HepG2 (cell line): Measurements from ENCODE around the gene DDAH2. TPM values are rescaled to one million over a fixed set of nuclear protein-coding genes. Genes with fewer than 3 reads are reported as not detected.
A peak's percentile ranks its signal among the peaks of the same experiment; 100 is the strongest.

Experiments
- AGO1 ChIP-seq: fragments of 200-400 bp; formaldehyde crosslinking; IDR thresholded peaks from 2 replicates; pipeline ENCODE4 v1.6.1; 2017; ENCODE audit warnings: mild to moderate bottlenecking, low read depth, low read length, moderate library complexity; ENCODE audit not compliant: poor library complexity, severe bottlenecking
- ATF1 ChIP-seq: IDR thresholded peaks from 2 replicates; pipeline ENCODE4 v1.6.1; 2016; ENCODE audit warnings: mild to moderate bottlenecking, control low read depth
- GPBP1L1 ChIP-seq: sonication (generic); formaldehyde crosslinking; IDR thresholded peaks from 2 replicates; pipeline ENCODE4 v1.5.0; 2020; ENCODE audit warnings: mild to moderate bottlenecking, missing genetic modification reagents
- KDM1A ChIP-seq: IDR thresholded peaks from 2 replicates; pipeline ENCODE4 v1.6.1; 2016; ENCODE audit warnings: missing compliant biosample characterization
- NFATC3 ChIP-seq: sonication (generic); formaldehyde crosslinking; IDR thresholded peaks from 2 replicates; pipeline ENCODE4 v1.5.1; 2020; ENCODE audit warnings: mild to moderate bottlenecking, missing genetic modification reagents
- NFE2L2 ChIP-seq: fragments of 150-350 bp; IDR thresholded peaks from 2 replicates; pipeline ENCODE4 v1.6.1; 2014; ENCODE audit warnings: low read length
- PRDM15 ChIP-seq: sonication (generic); formaldehyde crosslinking; IDR thresholded peaks from 2 replicates; pipeline ENCODE4 v1.4.0; 2020; ENCODE audit warnings: missing genetic modification reagents
- SAP130 ChIP-seq: IDR thresholded peaks from 2 replicates; pipeline ENCODE4 v1.6.1; 2016; ENCODE audit warnings: low read depth
- SMC3 ChIP-seq: IDR thresholded peaks from 2 replicates; pipeline ENCODE4 v1.6.1; 2011; ENCODE audit warnings: low read length, improper control_type of control experiment
- TRAFD1 ChIP-seq: sonication (generic); formaldehyde crosslinking; IDR thresholded peaks from 2 replicates; pipeline ENCODE4 v1.5.1; 2020; ENCODE audit warnings: missing genetic modification reagents, mild to moderate bottlenecking, borderline replicate concordance
- ZBTB33 ChIP-seq: sonication (generic); formaldehyde crosslinking; IDR thresholded peaks from 2 replicates; pipeline ENCODE4 v1.4.0; 2020; ENCODE audit warnings: missing genetic modification reagents
- ZFYVE20 ChIP-seq: sonication (generic); formaldehyde crosslinking; IDR thresholded peaks from 2 replicates; pipeline ENCODE4 v1.8.0; 2023; ENCODE audit warnings: low read depth, mild to moderate bottlenecking, moderate library complexity, missing genetic modification reagents, borderline replicate concordance
- ZNF484 ChIP-seq: sonication (generic); formaldehyde crosslinking; IDR thresholded peaks from 2 replicates; pipeline ENCODE4 v1.5.1; 2020; ENCODE audit warnings: mild to moderate bottlenecking, low read depth, missing genetic modification reagents, borderline replicate concordance
- ZNF574 ChIP-seq: sonication (generic); formaldehyde crosslinking; IDR thresholded peaks from 2 replicates; pipeline ENCODE4 v1.4.0; 2020; ENCODE audit warnings: missing genetic modification reagents
- ZNF709 ChIP-seq: sonication (generic); formaldehyde crosslinking; IDR thresholded peaks from 2 replicates; pipeline ENCODE4 v1.5.0; 2020; ENCODE audit warnings: mild to moderate bottlenecking, missing genetic modification reagents
- ZNF784 ChIP-seq: sonication (generic); formaldehyde crosslinking; IDR thresholded peaks from 2 replicates; pipeline ENCODE4 v1.5.1; 2020; ENCODE audit warnings: missing genetic modification reagents, mild to moderate bottlenecking, borderline replicate concordance
- polyA plus RNA-seq, 8 experiments: library from polyadenylated mRNA; depleted of rRNA in 3 of 8; stranded (reverse) in 7 of 8; unstranded in 1 of 8; fragments of >200 nt; fragmentation: Illumina TruSeq in 4 of 8; extraction: Trizol in 4 of 8; gene quantifications; 2 replicates each; pipeline versions ENCODE4 v1.2.1 to v1.2.3, GENCODE V29; 2011 to 2016; ENCODE audit warnings: low read depth in 4 of 8, missing spikeins in 1 of 8, mixed read lengths in 1 of 8; ENCODE audit not compliant: insufficient read depth in 1 of 8
- total RNA-seq, 5 experiments: library from RNA; depleted of rRNA; stranded (reverse); fragments of >200 nt; fragmentation: Illumina TruSeq; extraction: Trizol; gene quantifications; 2 replicates each; pipeline ENCODE4 v1.2.3, GENCODE V29; 2016; ENCODE audit warnings: low read depth in 1 of 5

The DDAH2 gene
- total and polyA plus RNA-seq, 2 of the 13 experiments (the other 11 are each of a cell fraction or from before 2014, with no cell fraction given) = 16.4 to 21.1 TPM

- no peak for TF ChIP-seq ZNF574 (CRISPR knock-in tag)
- TF ChIP-seq GPBP1L1 (CRISPR knock-in tag) = no peak
- no peak for TF ChIP-seq TRAFD1 (CRISPR knock-in tag)
- no peak for TF ChIP-seq KDM1A (CRISPR knock-in tag)
- no peak for TF ChIP-seq ZBTB33 (CRISPR knock-in tag)
- TF ChIP-seq ZFYVE20 (CRISPR knock-in tag) = no peak
- TF ChIP-seq AGO1 = no peak
- TF ChIP-seq NFATC3 (CRISPR knock-in tag) = no peak
- TF ChIP-seq PRDM15 (CRISPR knock-in tag) = no peak
- TF ChIP-seq ATF1 = no peak
- TF ChIP-seq SAP130 (CRISPR knock-in tag) = peak; percentile 77
- TF ChIP-seq SMC3 = peak; percentile 34; the same call in 1 of the 2 replicates
- no peak for TF ChIP-seq NFE2L2
- TF ChIP-seq ZNF784 (CRISPR knock-in tag) = no peak
- TF ChIP-seq ZNF709 = no peak
- TF ChIP-seq ZNF484 (CRISPR knock-in tag) = no peak
These were observed 11.4 kb downstream of the DDAH2 start (continued) for GRCh38 chr6:31717499-31718222.
